Skeletal muscle satellite cell (primary cell): ENCODE results near the gene PRPF8.
"Not testable (repeated sequence)": the region's sequence is repeated elsewhere in the genome, so short reads cannot be mapped to it uniquely, and the experiment has no call there.

Source experiments
- H3K27me3 ChIP-seq: 2 replicates; pipeline ENCODE4 v1.7.0; 2013; ENCODE audit warnings: low read length; ENCODE audit not compliant: control insufficient read depth, insufficient read depth
- H3K36me3 ChIP-seq: 2 replicates; pipeline ENCODE4 v1.7.0; 2013; ENCODE audit warnings: mild to moderate bottlenecking, control low read depth, low read length; ENCODE audit not compliant: insufficient read depth
- H3K4me1 ChIP-seq: 2 replicates; pipeline ENCODE4 v1.7.0; 2013; ENCODE audit warnings: low read length; ENCODE audit not compliant: control insufficient read depth, insufficient read depth
- H3K4me2 ChIP-seq: 2 replicates; pipeline ENCODE4 v1.7.0; 2013; ENCODE audit warnings: mild to moderate bottlenecking, low read length
- H3K4me3 ChIP-seq: 2 replicates; pipeline ENCODE4 v1.7.0; 2013; ENCODE audit warnings: low read length
- H3K9ac ChIP-seq: 2 replicates; pipeline ENCODE4 v1.7.0; 2013; ENCODE audit warnings: mild to moderate bottlenecking, low read depth, low read length, moderate library complexity
- H3K9me3 ChIP-seq: replicated peaks from 2 replicates; pipeline ENCODE4 v1.7.0; 2013; ENCODE audit warnings: mild to moderate bottlenecking, control low read depth, low read length

PRPF8 gene

GRCh38 chr17:1707107-1707506, 22.4 kb upstream of the PRPF8 start:
- Histone ChIP-seq H3K27me3 (no peaks in the 10 kb centered on the region), H3K9ac (no peak overlapping the region), H3K4me2 (no peak overlapping the region), H3K4me3 (no peak overlapping the region), H3K4me1 (peaks cover 17% of the 10 kb centered on the region), H3K36me3 (peaks cover 13% of the 10 kb centered on the region), H3K9me3 (no peaks in the 10 kb centered on the region)

GRCh38 chr17:1705004-1705403, 20.3 kb upstream of the PRPF8 start:
- no peaks in the 10 kb centered on the region for H3K4me1 ChIP-seq
- H3K9me3 ChIP-seq: no peaks in the 10 kb centered on the region
- no peak overlapping the region for H3K9ac ChIP-seq
- no peaks in the 10 kb centered on the region for H3K36me3 ChIP-seq
- H3K4me3 ChIP-seq: no peak overlapping the region
- no peak overlapping the region for H3K4me2 ChIP-seq
- H3K27me3 ChIP-seq: no peaks in the 10 kb centered on the region

- Histone ChIP-seq H3K9ac (no peak overlapping the region), H3K9me3 (no peaks in the 10 kb centered on the region), H3K4me3 (no peak overlapping the region), H3K27me3 (no peaks in the 10 kb centered on the region), H3K4me2 (no peak overlapping the region), H3K4me1 (no peaks in the 10 kb centered on the region), H3K36me3 (no peaks in the 10 kb centered on the region)
Measured at GRCh38 chr17:1703063-1703462, 18.4 kb upstream of the PRPF8 start.

- not testable (repeated sequence) for H3K4me2 ChIP-seq, H3K9me3 ChIP-seq, H3K27me3 ChIP-seq, H3K36me3 ChIP-seq, H3K9ac ChIP-seq, H3K4me1 ChIP-seq, H3K4me3 ChIP-seq
Measured at GRCh38 chr17:1699891-1700290, 15.2 kb upstream of the PRPF8 start.

GRCh38 chr17:1697681-1698080, 13.0 kb upstream of the PRPF8 start:
- H3K27me3 ChIP-seq: no peaks in the 10 kb centered on the region
- H3K36me3 ChIP-seq: no peaks in the 10 kb centered on the region
- no peak overlapping the region for H3K4me2 ChIP-seq
- no peak overlapping the region for H3K9ac ChIP-seq
- H3K4me1 ChIP-seq: no peaks in the 10 kb centered on the region
- no peak overlapping the region for H3K4me3 ChIP-seq
- no peaks in the 10 kb centered on the region for H3K9me3 ChIP-seq

GRCh38 chr17:1695365-1695764, 10.7 kb upstream of the PRPF8 start:
- no peaks in the 10 kb centered on the region for H3K9me3 ChIP-seq
- no peak overlapping the region for H3K4me3 ChIP-seq
- H3K9ac ChIP-seq: no peak overlapping the region

GRCh38 chr17:1693339-1693738, 8.7 kb upstream of the PRPF8 start:
- H3K4me2 ChIP-seq: no peak overlapping the region
- H3K9ac ChIP-seq: no peak overlapping the region
- no peaks in the 10 kb centered on the region for H3K36me3 ChIP-seq
- H3K27me3 ChIP-seq: no peaks in the 10 kb centered on the region
- H3K4me3 ChIP-seq: no peak overlapping the region
- no peaks in the 10 kb centered on the region for H3K4me1 ChIP-seq
- no peaks in the 10 kb centered on the region for H3K9me3 ChIP-seq

More at GRCh38 chr17:1695365-1695764, 10.7 kb upstream of the PRPF8 start:
- no peaks in the 10 kb centered on the region for H3K27me3 ChIP-seq
- H3K4me1 ChIP-seq: no peaks in the 10 kb centered on the region
- H3K36me3 ChIP-seq: no peaks in the 10 kb centered on the region
- no peak overlapping the region for H3K4me2 ChIP-seq

- Histone ChIP-seq H3K27me3 (no peaks in the 10 kb centered on the region), H3K4me3 (no peak overlapping the region), H3K4me2 (no peak overlapping the region), H3K36me3 (no peaks in the 10 kb centered on the region), H3K9ac (no peak overlapping the region), H3K9me3 (no peaks in the 10 kb centered on the region), H3K4me1 (no peaks in the 10 kb centered on the region)
Measured at GRCh38 chr17:1690544-1691221, 6.0 kb upstream of the PRPF8 start.

- not testable (repeated sequence) for H3K4me3 ChIP-seq, H3K4me1 ChIP-seq, H3K36me3 ChIP-seq, H3K27me3 ChIP-seq, H3K9ac ChIP-seq, H3K9me3 ChIP-seq, H3K4me2 ChIP-seq
Measured at GRCh38 chr17:1688405-1688804, 3.7 kb upstream of the PRPF8 start.

- Histone ChIP-seq H3K4me1 (peaks cover 6% of the 10 kb centered on the region), H3K9ac (no peak overlapping the region), H3K27me3 (no peaks in the 10 kb centered on the region), H3K4me3 (no peak overlapping the region), H3K9me3 (no peaks in the 10 kb centered on the region), H3K4me2 (no peak overlapping the region), H3K36me3 (peaks cover 24% of the 10 kb centered on the region)
Measured at GRCh38 chr17:1686086-1686485, 1.4 kb upstream of the PRPF8 start.

GRCh38 chr17:1683459-1683858, 1.2 kb downstream of the PRPF8 start:
- Histone ChIP-seq H3K9ac (peak overlapping the region; percentile 97), H3K4me3 (peak overlapping the region; percentile 85), H3K36me3 (peaks cover 50% of the 10 kb centered on the region), H3K27me3 (no peaks in the 10 kb centered on the region), H3K4me2 (peak overlapping the region; percentile 92), H3K4me1 (peaks cover 6% of the 10 kb centered on the region), H3K9me3 (no peaks in the 10 kb centered on the region)

- Histone ChIP-seq H3K9ac (no peak overlapping the region), H3K4me3 (no peak overlapping the region), H3K27me3 (no peaks in the 10 kb centered on the region), H3K9me3 (no peaks in the 10 kb centered on the region), H3K4me2 (no peak overlapping the region), H3K4me1 (no peaks in the 10 kb centered on the region), H3K36me3 (peaks cover 90% of the 10 kb centered on the region)
Measured at GRCh38 chr17:1676401-1676800, 8.3 kb downstream of the PRPF8 start.
